OCI-LY7 (cell line): ENCODE data around the gene ARHGAP23. TPM values are rescaled to one million over a fixed set of nuclear protein-coding genes. Genes with fewer than 3 reads are reported as not detected.

Experiments used
- BruUV-seq: library from RNA; stranded (reverse); fragments of 400-500 nt; replicated peaks from 2 replicates; lab custom pipeline; 2021; lab: Mats Ljungman, UMichigan
- CTCF ChIA-PET: fragments of 300-600 bp; sonication (Branson Sonifier 250); formaldehyde crosslinking; loops from one replicate; lab custom pipeline; 2022; ENCODE audit warnings: antibody characterized with exemption; ENCODE audit not compliant: unreplicated experiment; lab: Charles Lee
- POLR2A ChIA-PET: fragments of 300-600 bp; sonication (Branson Sonifier 250); formaldehyde crosslinking; loops from one replicate; lab custom pipeline; 2022; ENCODE audit warnings: antibody characterized with exemption; lab: Charles Lee
- DNase-seq: peaks from one replicate; pipeline ENCODE4 v3.0.0-alpha.2; 2015; ENCODE audit warnings: low spot score
- H2AFZ ChIP-seq: fragments of 200-600 bp; sonication (generic), shearing (Covaris generic); 2 replicates; pipeline ENCODE4 v1.6.1; 2014; ENCODE audit warnings: mild to moderate bottlenecking, antibody characterized with exemption, low read length, moderate library complexity
- H3K27ac ChIP-seq: fragments of 200-600 bp; sonication (generic); 2 replicates; pipeline ENCODE4 v1.5.1; 2014; ENCODE audit warnings: mixed run types, low read depth, mild to moderate bottlenecking, moderate library complexity, low read length, inconsistent platforms; ENCODE audit not compliant: poor library complexity, severe bottlenecking
- H3K36me3 ChIP-seq: fragments of 200-600 bp; sonication (generic); 2 replicates; pipeline ENCODE4 v1.6.1; 2014; ENCODE audit warnings: mild to moderate bottlenecking, antibody characterized with exemption, low read length, moderate library complexity, mixed read lengths; ENCODE audit not compliant: insufficient read depth
- H3K4me1 ChIP-seq: fragments of 200-600 bp; sonication (generic); 2 replicates; pipeline ENCODE4 v1.5.1; 2014; ENCODE audit warnings: mild to moderate bottlenecking, low read length; ENCODE audit not compliant: insufficient read depth, poor library complexity, severe bottlenecking
- H3K4me2 ChIP-seq: fragments of 200-600 bp; sonication (generic); 2 replicates; pipeline ENCODE4 v1.6.1; 2014; ENCODE audit warnings: mild to moderate bottlenecking, low read length
- H3K4me3 ChIP-seq: fragments of 200-600 bp; sonication (generic); 2 replicates; pipeline ENCODE4 v1.5.1; 2014; ENCODE audit warnings: mild to moderate bottlenecking, low read depth, low read length; ENCODE audit not compliant: poor library complexity, severe bottlenecking
- H3K79me2 ChIP-seq: fragments of 200-600 bp; sonication (generic); 2 replicates; pipeline ENCODE4 v1.6.1; 2016; ENCODE audit warnings: low read depth, mild to moderate bottlenecking, low read length, moderate library complexity, mixed read lengths; ENCODE audit not compliant: insufficient read depth
- H3K9me2 ChIP-seq: fragments of 200-600 bp; sonication (generic); 2 replicates; pipeline ENCODE4 v1.6.1; 2016; ENCODE audit warnings: mild to moderate bottlenecking, low read length, mixed read lengths; ENCODE audit not compliant: insufficient read depth
- H3K9me3 ChIP-seq: fragments of 200-600 bp; sonication (generic); 2 replicates; pipeline ENCODE4 v1.6.1; 2014; ENCODE audit warnings: mild to moderate bottlenecking, mixed run types, low read length, mixed read lengths
- H4K20me1 ChIP-seq: fragments of 200-600 bp; sonication (generic); 2 replicates; pipeline ENCODE4 v1.6.1; 2014; ENCODE audit warnings: mild to moderate bottlenecking, antibody characterized with exemption, low read length, moderate library complexity, mixed read lengths; ENCODE audit not compliant: insufficient read depth
- CTCF ChIP-seq: fragments of 200-600 bp; sonication (generic); conservative IDR thresholded peaks from 2 replicates; pipeline ENCODE4 v1.5.1; 2014; ENCODE audit warnings: mild to moderate bottlenecking, antibody characterized with exemption, low read length, moderate library complexity, mixed read lengths
- EZH2phosphoT487 ChIP-seq: fragments of 200-600 bp; sonication (generic); IDR thresholded peaks from 2 replicates; pipeline ENCODE4 v1.6.1; 2018; ENCODE audit warnings: low read depth, borderline replicate concordance, mild to moderate bottlenecking, mixed run types, antibody characterized with exemption, low read length, moderate library complexity, mixed read lengths
- intact Hi-C: fragments of 100-400 bp; cut with micrococcal nuclease; formaldehyde crosslinking; loops from one replicate; pipeline ENCODE4 v1.10.0; 2022; ENCODE audit not compliant: unreplicated experiment
- total RNA-seq, 2 experiments: library from RNA; depleted of rRNA in 1 of 2; stranded (reverse); fragments of >200 nt in 1 of 2; shearing (Covaris generic) in 1 of 2; gene quantifications; 2 replicates each; pipeline ENCODE4 v1.2.3, GENCODE V29; 2014 to 2022

Gene ARHGAP23
- total RNA-seq, 2 experiments from 2014 or later: 16.3 to 18.6 TPM

- intact Hi-C loops: no loop called here
- CTCF ChIA-PET: no interaction called here
- no peak overlapping the region for H3K4me3 ChIP-seq
- peaks cover 5% of the 10 kb centered on the region for H3K4me1 ChIP-seq
- H3K4me2 ChIP-seq: no peak overlapping the region
- BruUV-seq: no TSS peak
- H3K79me2 ChIP-seq: no peaks in the 10 kb centered on the region
- no peak for TF ChIP-seq EZH2phosphoT487
- TF ChIP-seq CTCF: no peak
- H4K20me1 ChIP-seq: no peaks in the 10 kb centered on the region
- POLR2A ChIA-PET: no interaction called here
- peaks cover 22% of the 10 kb centered on the region for H3K36me3 ChIP-seq
- no peak for DNase-seq
- no peak overlapping the region for H3K27ac ChIP-seq
- no peaks in the 10 kb centered on the region for H3K9me2 ChIP-seq
- no peaks in the 10 kb centered on the region for H3K9me3 ChIP-seq
- no peak overlapping the region for H2AFZ ChIP-seq
These were observed 23.9 kb upstream of the ARHGAP23 start for GRCh38 chr17:38404174-38404943.

- Histone ChIP-seq H3K4me1 (peaks cover 5% of the 10 kb centered on the region), H3K79me2 (no peaks in the 10 kb centered on the region), H3K9me2 (no peaks in the 10 kb centered on the region), H2AFZ (no peak overlapping the region), H3K36me3 (peaks cover 10% of the 10 kb centered on the region; the same call in 1 of the 2 replicates), H3K4me3 (no peak overlapping the region), H3K9me3 (no peaks in the 10 kb centered on the region), H4K20me1 (no peaks in the 10 kb centered on the region), H3K27ac (no peak overlapping the region), H3K4me2 (no peak overlapping the region)
- intact Hi-C loops: no loop called here
- POLR2A ChIA-PET: no interaction called here
- no TSS peak for BruUV-seq
- CTCF ChIA-PET: no interaction called here
- TF ChIP-seq EZH2phosphoT487 (no peak), CTCF (no peak)
- DNase-seq: no peak
These were observed 22.6 kb upstream of the ARHGAP23 start for GRCh38 chr17:38405654-38406053.

- POLR2A ChIA-PET: no interaction called here
- no TSS peak for BruUV-seq
- CTCF ChIA-PET: no interaction called here
These were observed 18.1 kb upstream of the ARHGAP23 start for GRCh38 chr17:38410201-38410600.

More at GRCh38 chr17:38410201-38410600, 18.1 kb upstream of the ARHGAP23 start:
- no peaks in the 10 kb centered on the region for H3K79me2 ChIP-seq
- H3K4me3 ChIP-seq: no peak overlapping the region
- no peaks in the 10 kb centered on the region for H3K9me2 ChIP-seq
- DNase-seq: no peak
- peaks cover 11% of the 10 kb centered on the region for H3K4me1 ChIP-seq
- no peaks in the 10 kb centered on the region for H3K9me3 ChIP-seq
- no peak overlapping the region for H3K27ac ChIP-seq
- intact Hi-C loops: no loop called here
- no peak overlapping the region for H2AFZ ChIP-seq
- H3K36me3 ChIP-seq: no peaks in the 10 kb centered on the region
- no peak overlapping the region for H3K4me2 ChIP-seq
- TF ChIP-seq CTCF: no peak
- no peak for TF ChIP-seq EZH2phosphoT487
- no peaks in the 10 kb centered on the region for H4K20me1 ChIP-seq
